Adrenal gland (tissue), 12 donors: Measurements from ENCODE around the gene KCNG3. TPM values are rescaled to one million over a fixed set of nuclear protein-coding genes. Genes with fewer than 3 reads are reported as not detected.
A peak's percentile ranks its signal among the peaks of the same experiment; 100 is the strongest.

Experiments used
- DNase-seq, 7 donors: peaks; one replicate each; pipeline ENCODE4 v3.0.0-alpha.2; 2019 to 2020
- H3K27ac ChIP-seq, 5 donors: fragments of 200-600 bp; sonication (generic) in 4 of 5; 1 replicate in 3 of 5; 2 replicates in 2 of 5; pipeline versions ENCODE4 v1.5.1 to v1.8.0; 2016 to 2020; ENCODE audit warnings: mild to moderate bottlenecking in 1 of 5
- H3K27me3 ChIP-seq: fragments of 200-600 bp; 2 replicates; pipeline ENCODE4 v1.8.0; 2021
- H3K36me3 ChIP-seq, 2 donors: fragments of 200-600 bp; replicated peaks in 1 of 2; 1 replicate in 1 of 2; 2 replicates in 1 of 2; pipeline versions ENCODE4 v1.5.1 to v1.8.0; 2018 to 2022
- H3K4me1 ChIP-seq, 2 donors: fragments of 200-600 bp; replicated peaks in 1 of 2; 1 replicate in 1 of 2; 2 replicates in 1 of 2; pipeline versions ENCODE4 v1.5.1 to v1.8.0; 2018 to 2021
- H3K4me3 ChIP-seq, 4 donors: fragments of 200-600 bp; sonication (generic) in 3 of 4; one replicate each; pipeline ENCODE4 v1.5.1; 2016 to 2018
- H3K9me3 ChIP-seq, 3 donors: fragments of 200-600 bp; sonication (generic) in 1 of 3; replicated peaks in 1 of 3; 1 replicate in 2 of 3; 2 replicates in 1 of 3; pipeline versions ENCODE4 v1.5.1 to v1.8.0; 2016 to 2021
- POLR2A ChIP-seq, 2 donors: fragments of 450-650 bp; IDR thresholded peaks; one replicate each; pipeline ENCODE4 v1.6.1; 2017; ENCODE audit warnings: antibody characterized with exemption in 2 of 2, mild to moderate bottlenecking in 2 of 2, moderate library complexity in 1 of 2
- WGBS, 4 donors: extraction: QIAGEN DNeasy Blood & Tissue Kit in 2 of 4; methylation state at CpG; one replicate each; pipeline versions ENCODE4 v1.1.5 to v1.1.7; 2013 to 2017; 5-methylcytosine and 5-hydroxymethylcytosine counted together
- intact Hi-C, 2 donors: fragments of 100-400 bp; cut with DNase I; formaldehyde crosslinking; loops; one replicate each; pipeline versions ENCODE4 v1.14.1 to v1.15.0; 2022 to 2023
- polyA plus RNA-seq, 3 donors: library from polyadenylated mRNA; stranded (reverse); fragments of 200-250 nt in 2 of 3; fragments of 350-450 nt in 1 of 3; fragmentation: Illumina TruSeq in 1 of 3; extraction: RNeasy Lipid Tissue Mini Kit (QIAGEN cat#74804) in 1 of 3; gene quantifications; one replicate each; pipeline ENCODE4 v1.2.3, GENCODE V29; 2013 to 2014
- total RNA-seq, 9 donors: library from RNA; depleted of rRNA in 4 of 9; stranded (reverse); fragments of >200 nt in 4 of 9; fragments of 120-200 nt in 1 of 9; fragmentation: NEBNext Ultra II Directional in 1 of 9; extraction: Animal tissue kit (Norgen Biotek cat#: 25700) in 1 of 9; gene quantifications; one replicate each; pipeline versions ENCODE4 v1.1.0 to v1.2.4, GENCODE V29; 2013 to 2023
- TF ChIP-seq, protein P1 (sequence below), 6 experiments: fragments of 450-650 bp in 4 of 6; fragments of 200-600 bp in 2 of 6; sonication (generic) in 1 of 6; IDR thresholded peaks; 1 replicate in 5 of 6; 2 replicates in 1 of 6; pipeline versions ENCODE4 v1.5.1 to v1.8.0; 2016 to 2021; ENCODE audit warnings: antibody characterized with exemption in 6 of 6, mild to moderate bottlenecking in 2 of 6, moderate library complexity in 1 of 6
- donor health status: healthy with polysubstance abuse.
- donor health status: Bipolar disorder and iron deficiency.
- donor health status: DM: yes; HTN: yes; CAD: no.
- donor health status: DM: no; HTN: no; CAD: no.
- donor health status: DM: no; HTN: no; CAD: no.
- donor health status: DM: yes; HTN: yes; CAD: no.

Gene KCNG3
- total and polyA plus RNA-seq, 12 donors = 0.24 to 16.0 (median 2.8) TPM

DNA sequence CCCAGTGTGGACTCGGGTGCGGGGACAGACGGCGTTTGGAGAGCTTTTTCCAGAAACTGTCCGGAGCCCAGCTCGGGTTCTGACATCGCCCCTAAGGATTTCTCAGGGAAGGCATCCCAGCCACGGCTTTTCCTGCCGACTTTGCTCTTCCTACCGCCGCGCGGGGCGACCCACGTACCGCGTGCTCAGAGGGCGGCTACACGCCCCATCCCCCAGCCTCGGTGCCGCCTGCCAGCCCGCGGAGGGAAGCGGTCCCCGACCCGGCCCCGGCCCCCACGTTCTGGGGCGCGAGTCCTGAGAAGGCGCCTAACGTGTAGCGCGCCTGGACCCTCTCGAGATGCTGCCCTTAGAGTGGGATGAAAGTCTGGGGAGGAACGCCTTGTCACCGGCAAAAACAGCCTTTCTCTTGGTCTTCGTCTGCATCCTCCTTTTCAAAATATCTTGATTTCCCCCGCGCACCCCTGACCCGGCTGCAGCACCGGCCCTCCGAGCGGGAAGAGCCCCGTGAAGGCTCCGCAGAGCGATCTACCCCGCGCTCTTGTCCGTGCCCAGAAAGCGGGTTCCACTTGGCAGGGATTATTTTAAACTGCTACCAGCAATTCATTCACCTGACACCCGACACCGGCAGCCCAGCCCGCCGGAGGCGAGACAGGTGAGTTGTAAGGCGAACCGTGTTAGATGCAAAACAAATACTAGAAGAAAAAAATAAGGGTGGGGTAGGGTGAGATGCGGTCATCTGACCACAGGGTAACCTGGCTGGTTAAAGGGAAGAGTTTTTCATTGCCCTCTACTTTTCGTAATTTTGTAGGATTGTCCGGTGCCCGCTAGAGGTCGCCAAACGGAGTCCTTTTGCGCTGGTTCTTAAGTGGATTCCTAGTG lies 812 bp upstream of the KCNG3 start:
- no peaks in the 10 kb centered on the region for H3K9me3 ChIP-seq
- peak; percentile 69 to 92 (median 79) for DNase-seq
- 0 to 1% (median 1%) methylated on average over 28 to 65 of the region's 65 CpGs for WGBS, 4 donors
- intact Hi-C loops = loop anchor here (5.0 kb wide), 2 partner anchors 168 to 173 kb away; no protein-coding TSS in a partner anchor
- peak overlapping the region; percentile 54 to 82 (median 70) for H3K27ac ChIP-seq
- peaks cover 6 to 9% of the 10 kb centered on the region in 2 donors for H3K4me1 ChIP-seq
- H3K4me3 ChIP-seq = peak overlapping the region; percentile 22 to 82 (median 59)
- no peaks in the 10 kb centered on the region for H3K36me3 ChIP-seq
- peak in 1 of 2 donors; percentile 16 for TF ChIP-seq POLR2A (IDR thresholded peaks at IDR 0.05)
- TF ChIP-seq, protein P1, sequence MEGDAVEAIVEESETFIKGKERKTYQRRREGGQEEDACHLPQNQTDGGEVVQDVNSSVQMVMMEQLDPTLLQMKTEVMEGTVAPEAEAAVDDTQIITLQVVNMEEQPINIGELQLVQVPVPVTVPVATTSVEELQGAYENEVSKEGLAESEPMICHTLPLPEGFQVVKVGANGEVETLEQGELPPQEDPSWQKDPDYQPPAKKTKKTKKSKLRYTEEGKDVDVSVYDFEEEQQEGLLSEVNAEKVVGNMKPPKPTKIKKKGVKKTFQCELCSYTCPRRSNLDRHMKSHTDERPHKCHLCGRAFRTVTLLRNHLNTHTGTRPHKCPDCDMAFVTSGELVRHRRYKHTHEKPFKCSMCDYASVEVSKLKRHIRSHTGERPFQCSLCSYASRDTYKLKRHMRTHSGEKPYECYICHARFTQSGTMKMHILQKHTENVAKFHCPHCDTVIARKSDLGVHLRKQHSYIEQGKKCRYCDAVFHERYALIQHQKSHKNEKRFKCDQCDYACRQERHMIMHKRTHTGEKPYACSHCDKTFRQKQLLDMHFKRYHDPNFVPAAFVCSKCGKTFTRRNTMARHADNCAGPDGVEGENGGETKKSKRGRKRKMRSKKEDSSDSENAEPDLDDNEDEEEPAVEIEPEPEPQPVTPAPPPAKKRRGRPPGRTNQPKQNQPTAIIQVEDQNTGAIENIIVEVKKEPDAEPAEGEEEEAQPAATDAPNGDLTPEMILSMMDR (IDR thresholded peaks at IDR 0.05) = peak; percentile 81 to 89 (median 85)
- H3K27me3 ChIP-seq = peaks cover 3% of the 10 kb centered on the region

DNA sequence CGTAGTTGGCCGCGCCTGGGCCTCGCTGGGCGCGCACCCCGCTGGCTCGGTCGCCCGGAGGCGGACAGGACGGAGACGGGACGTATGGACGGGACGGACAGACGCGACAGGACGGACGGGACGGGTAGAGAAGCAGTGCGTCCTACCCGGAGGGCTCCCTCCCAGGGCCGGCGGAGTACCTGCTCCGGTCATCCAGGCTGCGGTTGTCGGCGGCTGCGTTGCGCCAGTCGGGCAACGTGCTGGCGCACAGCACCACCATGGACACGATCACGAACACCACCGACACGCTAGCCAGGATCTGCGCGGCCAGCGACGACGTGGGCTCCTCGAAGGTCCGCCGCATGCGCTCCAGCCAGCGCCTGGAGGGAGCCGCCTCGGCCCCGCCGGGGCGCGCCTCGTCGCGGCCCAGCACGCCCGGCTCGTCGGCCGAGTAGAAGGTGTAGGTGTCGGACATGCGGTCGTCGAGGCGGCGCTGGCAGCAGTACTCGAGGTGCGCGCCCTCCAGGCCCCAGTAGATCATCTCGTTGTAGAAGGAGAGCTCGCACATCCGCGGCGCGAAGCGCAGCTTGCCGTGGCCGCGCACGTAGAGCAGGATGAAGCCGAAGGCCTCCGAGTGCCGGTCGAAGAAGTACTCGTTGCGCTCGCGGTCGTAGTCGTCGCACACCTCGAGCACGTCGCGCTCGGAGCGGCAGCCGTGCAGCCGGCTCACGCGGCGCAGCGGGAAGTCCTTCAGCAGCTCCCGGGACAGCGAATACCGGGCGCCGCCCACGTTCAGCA lies 903 bp downstream of the KCNG3 start:
- peak overlapping the region in 3 of 5 donors; percentile 70 to 82 (median 79) for H3K27ac ChIP-seq
- H3K36me3 ChIP-seq = no peaks in the 10 kb centered on the region
- peak overlapping the region in 2 of 4 donors; percentile 46 to 82 for H3K4me3 ChIP-seq
- no peak for TF ChIP-seq POLR2A (IDR thresholded peaks at IDR 0.05)
- TF ChIP-seq, protein P1 (IDR thresholded peaks at IDR 0.05) = no peak
- 0 to 21% (median 19%) methylated on average over 2 to 111 of the region's 111 CpGs for WGBS, 4 donors
- H3K9me3 ChIP-seq = no peaks in the 10 kb centered on the region
- H3K27me3 ChIP-seq = peaks cover 3% of the 10 kb centered on the region
- intact Hi-C loops = loop anchor here in 1 of 2 donors (5.0 kb wide), 1 partner anchor 169 kb away; no protein-coding TSS in a partner anchor
- DNase-seq = peak; percentile 40 to 62 (median 55)
- peaks cover 6 to 9% of the 10 kb centered on the region in 2 donors for H3K4me1 ChIP-seq

DNA sequence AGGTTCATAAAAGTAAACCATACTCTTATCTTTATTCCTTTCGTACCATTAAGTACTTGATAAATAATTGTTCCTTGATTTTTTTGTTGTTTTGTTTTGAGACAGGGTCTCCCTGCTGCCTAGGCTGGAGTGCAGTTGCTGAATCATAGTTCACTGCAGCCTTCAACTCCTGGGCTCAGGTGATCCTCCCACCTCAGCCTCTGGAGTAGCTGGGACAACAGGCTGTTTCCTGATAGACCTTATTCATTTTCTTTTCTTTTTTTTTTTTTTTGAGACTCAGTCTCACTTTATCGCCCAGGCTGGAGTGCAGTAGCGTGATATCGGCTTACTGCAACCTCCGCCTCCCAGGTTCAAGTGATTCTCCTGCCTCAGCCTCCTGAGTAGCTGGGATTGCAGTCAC lies 5.5 kb downstream of the KCNG3 start:
- intact Hi-C loops = loop anchor here in 1 of 2 donors (10.0 kb wide), 1 partner anchor 113 kb away; no protein-coding TSS in a partner anchor
- H3K36me3 ChIP-seq = no peaks in the 10 kb centered on the region
- no peak for TF ChIP-seq POLR2A (IDR thresholded peaks at IDR 0.05)
- TF ChIP-seq, protein P1 (IDR thresholded peaks at IDR 0.05) = no peak
- H3K27me3 ChIP-seq = no peaks in the 10 kb centered on the region
- no peak overlapping the region for H3K4me3 ChIP-seq
- no peaks in the 10 kb centered on the region for H3K9me3 ChIP-seq
- no peaks in the 10 kb centered on the region for H3K4me1 ChIP-seq
- H3K27ac ChIP-seq = no peak overlapping the region
- 87 to 93% (median 92%) methylated on average over 5 of the region's 5 CpGs for WGBS, 4 donors
- DNase-seq = no peak
